K562 (cell line): ENCODE measurements around the gene KRABD2.

ENCODE experiments used
- AFF4 ChIP-seq: sonication (generic); formaldehyde crosslinking; IDR thresholded peaks from 2 replicates; pipeline ENCODE4 v1.8.0; 2023; ENCODE audit warnings: mild to moderate bottlenecking, missing genetic modification reagents
- BCOR ChIP-seq: fragments of 450-650 bp; IDR thresholded peaks from 2 replicates; pipeline ENCODE4 v1.6.1; 2016
- EP300 ChIP-seq: IDR thresholded peaks from 2 replicates; pipeline ENCODE4 v1.6.1; 2012; ENCODE audit warnings: low read length, improper control_type of control experiment
- ESRRA ChIP-seq: fragments of 450-650 bp; IDR thresholded peaks from 2 replicates; pipeline ENCODE4 v1.6.1; 2014; ENCODE audit warnings: low read depth, mild to moderate bottlenecking, moderate library complexity, borderline replicate concordance
- FOXJ2 ChIP-seq: fragments of 200-800 bp; sonication (Bioruptor generic); IDR thresholded peaks from 2 replicates; pipeline ENCODE4 v1.6.1; 2016; ENCODE audit warnings: missing genetic modification characterization, missing compliant biosample characterization
- JUND ChIP-seq, 2 experiments: IDR thresholded peaks; 2 replicates in 1 of 2; 3 replicates in 1 of 2; pipeline ENCODE4 v1.6.1; 2011; ENCODE audit warnings: borderline replicate concordance in 2 of 2, low read depth in 2 of 2, low read length in 2 of 2, improper control_type of control experiment in 1 of 2, missing biosample characterization in 1 of 2, missing genetic modification characterization in 1 of 2, missing genetic modification reagents in 1 of 2
- MAFK ChIP-seq: IDR thresholded peaks from 2 replicates; pipeline ENCODE4 v1.6.1; 2011; ENCODE audit warnings: low read length, improper control_type of control experiment
- MEF2D ChIP-seq: conservative IDR thresholded peaks from 2 replicates; pipeline ENCODE4 v1.6.1; 2016; ENCODE audit warnings: low read depth, missing genetic modification characterization, missing compliant biosample characterization
- MEIS2 ChIP-seq: fragments of 450-650 bp; IDR thresholded peaks from 2 replicates; pipeline ENCODE4 v1.6.1; 2014; ENCODE audit warnings: mild to moderate bottlenecking; ENCODE audit not compliant: partially characterized antibody
- NCOA1 ChIP-seq: fragments of 450-650 bp; IDR thresholded peaks from 2 replicates; pipeline ENCODE4 v1.6.1; 2016; ENCODE audit warnings: low read depth
- NCOA2 ChIP-seq, 2 experiments: fragments of 450-650 bp; IDR thresholded peaks; 2 replicates each; pipeline ENCODE4 v1.6.1; 2018; ENCODE audit warnings: mild to moderate bottlenecking in 2 of 2, moderate library complexity in 1 of 2; ENCODE audit not compliant: partially characterized antibody in 2 of 2
- NCOA6 ChIP-seq: fragments of 450-650 bp; IDR thresholded peaks from 2 replicates; pipeline ENCODE4 v1.6.1; 2017; ENCODE audit warnings: mild to moderate bottlenecking
- PTBP1 ChIP-seq: fragments of 200-400 bp; formaldehyde crosslinking; IDR thresholded peaks from 2 replicates; pipeline ENCODE4 v1.6.1; 2017; ENCODE audit warnings: low read depth, low read length
- RBBP5 ChIP-seq: fragments of 200-600 bp; sonication (generic); IDR thresholded peaks from 2 replicates; pipeline ENCODE4 v1.6.1; 2012; ENCODE audit warnings: borderline replicate concordance, mild to moderate bottlenecking, low read length, control low read depth, inconsistent platforms; ENCODE audit not compliant: insufficient read depth, poor library complexity, severe bottlenecking
- SREBF2 ChIP-seq: sonication (generic); formaldehyde crosslinking; IDR thresholded peaks from 2 replicates; pipeline ENCODE4 v1.4.0; 2020; ENCODE audit warnings: mild to moderate bottlenecking, missing genetic modification reagents
- TAF9B ChIP-seq: fragments of 450-650 bp; IDR thresholded peaks from 2 replicates; pipeline ENCODE4 v1.6.1; 2018; ENCODE audit warnings: mild to moderate bottlenecking; ENCODE audit not compliant: partially characterized antibody
- ZBTB34 ChIP-seq: fragments of 250-450 bp; sonication (Bioruptor Pico); IDR thresholded peaks from 2 replicates; pipeline ENCODE4 v1.8.0; 2021; ENCODE audit warnings: mild to moderate bottlenecking, moderate library complexity
- ZNF124 ChIP-seq: sonication (generic); formaldehyde crosslinking; IDR thresholded peaks from 2 replicates; pipeline ENCODE4 v1.8.1; 2022; ENCODE audit warnings: missing genetic modification reagents
- ZNF165 ChIP-seq: fragments of 250-450 bp; sonication (Bioruptor Pico); IDR thresholded peaks from 2 replicates; pipeline ENCODE4 v1.4.0; 2020; ENCODE audit warnings: borderline replicate concordance
- ZNF174 ChIP-seq: fragments of 250-450 bp; sonication (Bioruptor Pico); IDR thresholded peaks from 2 replicates; pipeline ENCODE4 v1.4.0; 2020; ENCODE audit warnings: mild to moderate bottlenecking
- ZNF274 ChIP-seq: IDR thresholded peaks from 2 replicates; pipeline ENCODE4 v1.6.1; 2011; ENCODE audit warnings: low read depth, mild to moderate bottlenecking, low read length, moderate library complexity, borderline replicate concordance
- ZNF584 ChIP-seq: fragments of 200-800 bp; sonication (Bioruptor generic); IDR thresholded peaks from 2 replicates; pipeline ENCODE4 v1.6.1; 2016; ENCODE audit warnings: low read depth, mild to moderate bottlenecking, missing genetic modification characterization, missing compliant biosample characterization
- TF ChIP-seq, protein P1 (sequence below): fragments of 250-450 bp; sonication (Bioruptor Pico); IDR thresholded peaks from 2 replicates; pipeline ENCODE4 v1.9.0; 2021; ENCODE audit warnings: mild to moderate bottlenecking

The KRABD2 gene

GRCh38 chr17:8420041-8420934 lies 43.8 kb upstream of the KRABD2 start (continued):
- TF ChIP-seq, protein P1, sequence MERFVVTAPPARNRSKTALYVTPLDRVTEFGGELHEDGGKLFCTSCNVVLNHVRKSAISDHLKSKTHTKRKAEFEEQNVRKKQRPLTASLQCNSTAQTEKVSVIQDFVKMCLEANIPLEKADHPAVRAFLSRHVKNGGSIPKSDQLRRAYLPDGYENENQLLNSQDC (CRISPR knock-in tag): no peak
- TF ChIP-seq BCOR: peak; percentile 85; the same call in 1 of the 2 replicates
- TF ChIP-seq ZNF165 (CRISPR knock-in tag): no peak
- no peak for TF ChIP-seq ZNF174 (CRISPR knock-in tag)
- TF ChIP-seq RBBP5: no peak
- peak; percentile 72 for TF ChIP-seq MEIS2
- TF ChIP-seq AFF4: no peak
- peak; percentile 75 for TF ChIP-seq NCOA1
- no peak for TF ChIP-seq SREBF2 (CRISPR knock-in tag)
- TF ChIP-seq ZNF124 (CRISPR knock-in tag): no peak
- peak; percentile 96 for TF ChIP-seq FOXJ2 (tag)
- peak; percentile 70 for TF ChIP-seq TAF9B
- TF ChIP-seq PTBP1: no peak
- TF ChIP-seq ZNF584: peak; percentile 41; the same call in 1 of the 2 replicates
- TF ChIP-seq NCOA2 (IDR thresholded peaks at IDR 0.05; ENCODE audit: partially characterized antibody in 2 of 2): peak in 1 of 2 experiments; percentile 57
- peak; percentile 87 for TF ChIP-seq JUND (IDR thresholded peaks at IDR 0.05; ENCODE audit: borderline replicate concordance, low read depth, low read length)
- peak; percentile 90 for TF ChIP-seq JUND (tag; IDR thresholded peaks at IDR 0.05; ENCODE audit: borderline replicate concordance, low read depth, low read length)
- TF ChIP-seq ZBTB34 (CRISPR knock-in tag): no peak
- peak; percentile 94 for TF ChIP-seq ESRRA
- no peak for TF ChIP-seq ZNF274
- TF ChIP-seq MAFK: peak; percentile 40; the same call in 1 of the 2 replicates
- 0 out of 2 replicates have a peak, but pooled peaks have one; percentile 25 for TF ChIP-seq NCOA6
- TF ChIP-seq MEF2D: no peak
- TF ChIP-seq EP300: peak; percentile 90
